ENCODE results near the gene NSG1. TPM values are rescaled to one million over a fixed set of nuclear protein-coding genes. Genes with fewer than 3 reads are reported as not detected.

NSG1 gene
- total and polyA plus RNA-seq, 8 donors = 1.2 to 13.6 (median 4.1) TPM; not detected in 1

DNA sequence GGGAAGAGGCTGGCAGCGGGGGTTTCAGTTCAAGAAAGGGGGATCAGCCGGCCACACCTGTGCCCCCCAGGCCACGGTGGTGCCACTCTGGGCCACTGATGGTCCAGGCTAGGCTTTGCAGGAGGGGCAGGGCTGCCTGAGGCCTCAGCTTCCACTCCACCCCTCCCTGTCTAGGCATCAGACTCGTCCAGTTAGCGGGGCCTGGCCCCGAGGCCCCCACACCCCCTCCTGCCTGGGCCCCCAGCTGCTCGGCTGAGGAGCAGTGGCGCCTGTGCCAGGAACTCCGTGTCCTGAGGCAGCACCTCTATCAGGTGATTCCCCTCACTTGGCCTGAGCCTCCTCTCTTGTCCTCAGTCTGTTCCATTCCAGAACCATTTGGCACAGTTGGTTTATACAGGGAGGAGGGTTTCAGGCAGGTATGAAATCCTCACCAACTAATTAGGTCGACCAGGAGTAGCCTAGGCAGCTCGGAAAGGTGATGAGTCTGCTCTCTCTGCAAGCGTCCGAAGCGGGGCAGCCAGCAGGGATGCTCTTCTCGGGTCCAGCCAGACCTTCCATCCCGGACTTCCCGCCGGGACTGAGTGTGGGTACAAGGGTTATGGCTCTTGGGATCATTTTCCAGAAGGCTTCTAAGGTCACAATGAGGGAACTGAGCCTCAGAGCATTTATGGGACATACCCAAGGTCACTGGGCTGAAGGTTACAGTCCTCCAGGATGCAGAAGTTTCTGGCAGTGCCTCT, 2.1 kb downstream of the NSG1 start:
- DNase-seq = no peak
- TF ChIP-seq EP300 (IDR thresholded peaks at IDR 0.05) = no peak
- TF ChIP-seq, protein P1, sequence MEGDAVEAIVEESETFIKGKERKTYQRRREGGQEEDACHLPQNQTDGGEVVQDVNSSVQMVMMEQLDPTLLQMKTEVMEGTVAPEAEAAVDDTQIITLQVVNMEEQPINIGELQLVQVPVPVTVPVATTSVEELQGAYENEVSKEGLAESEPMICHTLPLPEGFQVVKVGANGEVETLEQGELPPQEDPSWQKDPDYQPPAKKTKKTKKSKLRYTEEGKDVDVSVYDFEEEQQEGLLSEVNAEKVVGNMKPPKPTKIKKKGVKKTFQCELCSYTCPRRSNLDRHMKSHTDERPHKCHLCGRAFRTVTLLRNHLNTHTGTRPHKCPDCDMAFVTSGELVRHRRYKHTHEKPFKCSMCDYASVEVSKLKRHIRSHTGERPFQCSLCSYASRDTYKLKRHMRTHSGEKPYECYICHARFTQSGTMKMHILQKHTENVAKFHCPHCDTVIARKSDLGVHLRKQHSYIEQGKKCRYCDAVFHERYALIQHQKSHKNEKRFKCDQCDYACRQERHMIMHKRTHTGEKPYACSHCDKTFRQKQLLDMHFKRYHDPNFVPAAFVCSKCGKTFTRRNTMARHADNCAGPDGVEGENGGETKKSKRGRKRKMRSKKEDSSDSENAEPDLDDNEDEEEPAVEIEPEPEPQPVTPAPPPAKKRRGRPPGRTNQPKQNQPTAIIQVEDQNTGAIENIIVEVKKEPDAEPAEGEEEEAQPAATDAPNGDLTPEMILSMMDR (IDR thresholded peaks at IDR 0.05) = no peak
- TF ChIP-seq POLR2A (IDR thresholded peaks at IDR 0.05) = no peak
- no peak for TF ChIP-seq POLR2AphosphoS5 (IDR thresholded peaks at IDR 0.05)

DNA sequence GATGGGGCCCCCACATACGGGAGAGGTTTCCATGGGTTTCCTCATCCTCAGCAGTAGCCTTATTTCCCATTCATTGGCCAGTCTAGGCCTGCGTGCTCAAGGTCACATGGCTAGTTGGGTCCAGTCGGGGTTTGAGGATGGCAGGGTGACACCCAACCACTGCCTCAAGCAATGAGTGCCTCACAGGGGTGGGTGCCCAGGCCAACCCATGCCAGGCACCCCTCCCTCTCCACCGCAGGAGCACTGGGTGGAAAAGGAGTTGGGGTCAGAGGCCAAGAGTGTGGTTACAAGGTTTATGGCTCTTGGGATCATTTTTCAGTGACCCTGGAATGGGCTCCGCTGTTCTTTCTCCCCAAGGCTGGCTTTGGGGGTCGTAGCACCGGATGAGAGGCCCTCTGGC, 3.1 kb downstream of the NSG1 start:
- WGBS, 5 donors = 71 to 88% (median 72%) methylated on average over 7 of the region's 7 CpGs
- peaks cover 21 to 98% (median 46%) of the 10 kb centered on the region in 3 donors for H3K27me3 ChIP-seq

More for the DNA sequence above, 2.1 kb downstream of the NSG1 start:
- Histone ChIP-seq H3K36me3 (no peaks in the 10 kb centered on the region), H3K4me3 (no peak overlapping the region), H3K9me3 (no peaks in the 10 kb centered on the region), H3K4me1 (peaks cover 20 to 34% (median 28%) of the 10 kb centered on the region in 4 donors), H3K27ac (no peak overlapping the region), H3K27me3 (peaks cover 21 to 98% (median 46%) of the 10 kb centered on the region in 3 donors)
- WGBS, 5 donors = 72 to 79% (median 73%) methylated on average over 15 to 18 of the region's 18 CpGs
- intact Hi-C loops (cut with DNase I; ENCODE audit: low total_unique reads) = no loop called here

DNA sequence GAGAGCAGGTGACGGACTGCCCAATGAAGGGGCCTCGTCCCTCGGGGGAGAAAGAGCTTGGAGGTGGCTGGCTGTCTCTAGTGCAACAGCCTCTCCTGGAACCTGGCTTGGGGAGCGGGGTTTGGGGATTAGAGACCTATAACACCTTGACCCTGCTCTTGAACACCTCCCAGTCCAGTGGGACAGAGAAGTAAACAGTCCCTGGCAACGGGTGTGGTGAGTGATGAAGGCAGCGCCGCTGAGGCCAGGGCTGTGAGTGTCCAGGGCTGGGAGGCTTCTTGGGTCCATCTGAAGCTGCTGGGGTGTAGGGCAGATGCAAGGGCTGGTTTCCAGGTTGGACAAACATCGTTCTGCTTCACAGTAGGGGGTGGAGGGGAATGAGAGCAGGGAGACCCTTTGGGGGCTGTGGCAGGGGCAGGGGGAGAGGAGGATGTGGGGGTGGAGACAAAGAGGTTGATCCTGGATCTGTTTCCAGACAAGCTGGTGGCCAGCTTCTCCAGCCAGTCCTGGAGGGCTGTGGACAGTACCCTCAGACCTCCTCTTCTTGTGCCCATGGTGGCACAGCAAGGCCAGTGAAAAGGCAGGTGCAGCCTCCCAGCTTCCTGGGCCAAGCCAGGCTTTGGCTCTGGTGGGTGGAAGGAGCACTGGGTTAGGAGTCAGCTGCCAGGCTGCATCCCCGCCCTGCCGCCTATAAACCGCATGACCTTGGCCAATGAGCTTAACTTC, 3.8 kb downstream of the NSG1 start:
- Histone ChIP-seq H3K9me3 (no peaks in the 10 kb centered on the region), H3K4me3 (no peak overlapping the region), H3K27ac (no peak overlapping the region), H3K36me3 (no peaks in the 10 kb centered on the region), H3K4me1 (peaks cover 20 to 32% (median 27%) of the 10 kb centered on the region in 4 donors), H3K27me3 (peaks cover 17 to 98% (median 41%) of the 10 kb centered on the region in 3 donors)
- WGBS, 5 donors = 67 to 87% (median 73%) methylated on average over 7 to 11 of the region's 11 CpGs
- no peak for DNase-seq
- intact Hi-C loops (cut with DNase I; ENCODE audit: low total_unique reads) = no loop called here
- TF ChIP-seq POLR2AphosphoS5 (IDR thresholded peaks at IDR 0.05) (no peak), EP300 (IDR thresholded peaks at IDR 0.05) (no peak), POLR2A (IDR thresholded peaks at IDR 0.05) (no peak)
- TF ChIP-seq, protein P1 (IDR thresholded peaks at IDR 0.05) = no peak

More for the DNA sequence above, 3.1 kb downstream of the NSG1 start:
- no peaks in the 10 kb centered on the region for H3K36me3 ChIP-seq
- DNase-seq = no peak
- intact Hi-C loops (cut with DNase I; ENCODE audit: low total_unique reads) = no loop called here
- H3K4me3 ChIP-seq = no peak overlapping the region
- TF ChIP-seq POLR2AphosphoS5 (IDR thresholded peaks at IDR 0.05) = no peak
- no peak for TF ChIP-seq EP300 (IDR thresholded peaks at IDR 0.05)
- TF ChIP-seq POLR2A (IDR thresholded peaks at IDR 0.05) = no peak
- TF ChIP-seq, protein P1 (IDR thresholded peaks at IDR 0.05) = no peak
- no peak overlapping the region for H3K27ac ChIP-seq
- H3K9me3 ChIP-seq = no peaks in the 10 kb centered on the region
- H3K4me1 ChIP-seq = peaks cover 20 to 34% (median 28%) of the 10 kb centered on the region in 4 donors

GRCh38 chr4:4391866-4392265, 5.0 kb downstream of the NSG1 start:
- TF ChIP-seq POLR2AphosphoS5 (IDR thresholded peaks at IDR 0.05) = no peak
- TF ChIP-seq EP300 (IDR thresholded peaks at IDR 0.05) = no peak
- Histone ChIP-seq H3K36me3 (no peaks in the 10 kb centered on the region), H3K4me1 (peaks cover 13 to 26% (median 17%) of the 10 kb centered on the region in 4 donors), H3K27me3 (peaks cover 5 to 98% (median 30%) of the 10 kb centered on the region in 3 donors), H3K27ac (no peak overlapping the region), H3K4me3 (no peak overlapping the region), H3K9me3 (no peaks in the 10 kb centered on the region)
- WGBS, 5 donors = 65 to 73% (median 67%) methylated on average over 4 of the region's 4 CpGs
- intact Hi-C loops (cut with DNase I; ENCODE audit: low total_unique reads) = no loop called here
- no peak for DNase-seq
